Activated CD8-positive, alpha-beta memory T cell treated with anti-CD3 and anti-CD28 coated beads for 48 hours (primary cell): ENCODE measurements around the gene SLC5A1.
A peak's percentile ranks its signal among the peaks of the same experiment; 100 is the strongest.

Experiments
- DNase-seq, 3 experiments: peaks; one replicate each; pipeline ENCODE4 v3.0.0-alpha.2; 2020; ENCODE audit warnings: low read depth in 2 of 3, low spot score in 2 of 3

SLC5A1 gene

GRCh38 chr22:32050678-32051515 is 7.8 kb downstream of the SLC5A1 start:
- peak; percentile 16 to 52 (median 30) for DNase-seq

GRCh38 chr22:32052244-32052643 is 9.2 kb downstream of the SLC5A1 start:
- no peak for DNase-seq

- no peak for DNase-seq
These were observed 10.1 kb downstream of the SLC5A1 start for GRCh38 chr22:32052936-32053791.

GRCh38 chr22:32055069-32055468 is 12.0 kb downstream of the SLC5A1 start:
- DNase-seq: no peak

- no peak for DNase-seq
These were observed 15.7 kb downstream of the SLC5A1 start for GRCh38 chr22:32058656-32059260.

- DNase-seq: no peak
These were observed 16.4 kb downstream of the SLC5A1 start for GRCh38 chr22:32059426-32059825.

GRCh38 chr22:32063701-32064100 is 20.6 kb downstream of the SLC5A1 start:
- DNase-seq: no peak

- DNase-seq: no peak
These were observed 23.8 kb downstream of the SLC5A1 start for GRCh38 chr22:32066820-32067219.

GRCh38 chr22:32067613-32068012 is 24.6 kb downstream of the SLC5A1 start:
- no peak for DNase-seq

GRCh38 chr22:32069579-32070372 is 26.7 kb downstream of the SLC5A1 start:
- DNase-seq: no peak

- no peak for DNase-seq
These were observed 30.2 kb downstream of the SLC5A1 start for GRCh38 chr22:32073262-32073661.

GRCh38 chr22:32073823-32074380 is 30.8 kb downstream of the SLC5A1 start:
- no peak for DNase-seq

- DNase-seq: no peak
These were observed 33.1 kb downstream of the SLC5A1 start for GRCh38 chr22:32075997-32076760.

GRCh38 chr22:32076761-32077084 is 33.7 kb downstream of the SLC5A1 start:
- no peak for DNase-seq

GRCh38 chr22:32077151-32077550 is 34.1 kb downstream of the SLC5A1 start:
- no peak for DNase-seq

- DNase-seq: no peak
These were observed 36.3 kb downstream of the SLC5A1 start for GRCh38 chr22:32079130-32080089.

- DNase-seq: no peak
These were observed 37.8 kb downstream of the SLC5A1 start for GRCh38 chr22:32080904-32081303.

- DNase-seq: no peak
These were observed 39.3 kb downstream of the SLC5A1 start for GRCh38 chr22:32082331-32082730.

- no peak for DNase-seq
These were observed 39.9 kb downstream of the SLC5A1 start for GRCh38 chr22:32083000-32083399.
